Measurements from ENCODE around the gene PABPC3.

PABPC3 gene

DNA sequence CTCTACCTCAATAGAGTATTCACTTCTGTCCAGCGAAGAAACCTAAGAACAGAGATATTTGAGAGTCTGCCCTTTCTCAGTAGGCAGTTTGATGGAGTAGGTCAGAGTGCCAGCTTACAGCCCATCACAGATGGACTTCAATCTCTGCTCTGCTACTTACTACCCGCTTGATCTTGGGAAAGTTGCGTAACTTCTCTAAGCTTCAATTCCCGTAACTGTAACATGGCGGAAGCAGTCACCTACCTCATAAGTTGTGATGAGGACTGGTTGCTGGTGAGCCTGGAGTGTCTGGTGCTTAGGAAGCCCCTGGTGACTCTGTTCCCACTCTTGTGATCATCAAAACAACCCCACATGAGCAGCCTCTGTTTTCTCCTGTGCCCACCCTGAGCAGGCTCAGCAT is 45.1 kb downstream of the PABPC3 start:
- Histone ChIP-seq H3K4me3 (ENCODE audit: low read depth, low read length) (no peak overlapping the region), H3K27me3 (replicated peaks) (no peaks in the 10 kb centered on the region), H3K27ac (no peak overlapping the region), H3K36me3 (replicated peaks) (no peaks in the 10 kb centered on the region)
- DNase-seq: no peak
- in situ Hi-C loops (cut with HindIII; ENCODE audit: low pct_ligation_motif_present, low sequenced_read_pairs): no loop called here
- TF ChIP-seq, protein P1, sequence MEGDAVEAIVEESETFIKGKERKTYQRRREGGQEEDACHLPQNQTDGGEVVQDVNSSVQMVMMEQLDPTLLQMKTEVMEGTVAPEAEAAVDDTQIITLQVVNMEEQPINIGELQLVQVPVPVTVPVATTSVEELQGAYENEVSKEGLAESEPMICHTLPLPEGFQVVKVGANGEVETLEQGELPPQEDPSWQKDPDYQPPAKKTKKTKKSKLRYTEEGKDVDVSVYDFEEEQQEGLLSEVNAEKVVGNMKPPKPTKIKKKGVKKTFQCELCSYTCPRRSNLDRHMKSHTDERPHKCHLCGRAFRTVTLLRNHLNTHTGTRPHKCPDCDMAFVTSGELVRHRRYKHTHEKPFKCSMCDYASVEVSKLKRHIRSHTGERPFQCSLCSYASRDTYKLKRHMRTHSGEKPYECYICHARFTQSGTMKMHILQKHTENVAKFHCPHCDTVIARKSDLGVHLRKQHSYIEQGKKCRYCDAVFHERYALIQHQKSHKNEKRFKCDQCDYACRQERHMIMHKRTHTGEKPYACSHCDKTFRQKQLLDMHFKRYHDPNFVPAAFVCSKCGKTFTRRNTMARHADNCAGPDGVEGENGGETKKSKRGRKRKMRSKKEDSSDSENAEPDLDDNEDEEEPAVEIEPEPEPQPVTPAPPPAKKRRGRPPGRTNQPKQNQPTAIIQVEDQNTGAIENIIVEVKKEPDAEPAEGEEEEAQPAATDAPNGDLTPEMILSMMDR (IDR thresholded peaks at IDR 0.05; ENCODE audit: low read depth, low read length, missing control alignments): no peak

DNA sequence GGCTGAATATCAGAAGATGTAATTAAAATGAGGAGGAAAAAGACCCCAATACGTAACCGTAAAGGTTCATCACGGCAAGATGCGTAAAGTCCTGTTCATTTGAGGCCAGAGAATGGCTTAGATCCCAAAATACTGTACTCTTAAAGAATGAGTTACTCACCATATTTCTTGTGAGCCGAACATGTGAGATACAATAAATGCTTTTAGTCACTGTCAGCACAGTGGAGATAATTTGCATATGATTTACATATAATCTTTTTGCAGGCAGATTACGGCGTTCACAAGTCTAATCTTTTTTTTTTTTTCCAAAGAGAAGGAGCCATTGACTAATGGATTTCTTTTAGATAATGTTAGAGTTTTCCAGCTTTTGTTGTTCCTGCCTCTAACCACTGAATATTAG is 47.8 kb downstream of the PABPC3 start:
- TF ChIP-seq, protein P1 (IDR thresholded peaks at IDR 0.05; ENCODE audit: low read depth, low read length, missing control alignments): no peak
- Histone ChIP-seq H3K27ac (no peak overlapping the region), H3K36me3 (replicated peaks) (no peaks in the 10 kb centered on the region), H3K4me3 (ENCODE audit: low read depth, low read length) (no peak overlapping the region), H3K27me3 (replicated peaks) (no peaks in the 10 kb centered on the region)
- in situ Hi-C loops (cut with HindIII; ENCODE audit: low pct_ligation_motif_present, low sequenced_read_pairs): no loop called here
- no peak for DNase-seq

DNA sequence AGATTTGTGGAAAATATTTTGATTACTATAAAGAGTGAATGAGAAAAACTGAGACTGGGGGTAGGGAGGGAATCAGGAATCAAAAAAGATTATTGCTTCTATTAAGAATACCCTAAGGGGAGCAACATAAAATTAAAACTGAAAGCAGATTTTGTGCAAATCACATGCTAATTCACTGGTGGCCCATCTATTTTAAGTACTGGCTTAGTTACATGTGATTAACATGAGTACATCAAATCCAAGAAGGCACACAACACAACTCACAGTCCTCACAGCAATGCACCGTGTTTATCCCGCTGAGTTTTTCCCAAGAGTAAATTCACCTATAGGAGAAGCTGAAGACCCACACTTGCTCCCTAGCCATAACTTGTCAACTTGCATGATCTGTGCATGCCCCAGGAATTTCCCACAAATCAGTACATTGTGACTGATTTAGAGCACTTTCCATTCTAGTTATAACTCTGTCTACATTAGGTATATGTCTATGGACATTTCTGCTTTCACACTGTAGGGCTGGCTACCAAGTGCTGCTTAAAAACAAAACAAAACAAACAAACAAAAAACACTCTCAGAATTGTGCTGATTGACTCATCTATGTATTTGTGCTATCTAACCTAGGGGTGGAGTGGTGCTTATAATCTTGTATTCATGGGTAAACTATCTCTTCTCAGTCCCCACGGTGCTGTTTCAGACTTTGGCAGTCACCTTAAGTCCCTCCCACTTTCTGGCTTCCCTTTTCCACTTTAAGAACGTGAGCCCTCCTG is 51.9 kb downstream of the PABPC3 start:
- Histone ChIP-seq H3K27me3 (replicated peaks) (no peaks in the 10 kb centered on the region), H3K4me3 (ENCODE audit: low read depth, low read length) (no peak overlapping the region), H3K27ac (no peak overlapping the region), H3K36me3 (replicated peaks) (no peaks in the 10 kb centered on the region)
- TF ChIP-seq, protein P1 (IDR thresholded peaks at IDR 0.05; ENCODE audit: low read depth, low read length, missing control alignments): no peak
- in situ Hi-C loops (cut with HindIII; ENCODE audit: low pct_ligation_motif_present, low sequenced_read_pairs): no loop called here
- DNase-seq: no peak

DNA sequence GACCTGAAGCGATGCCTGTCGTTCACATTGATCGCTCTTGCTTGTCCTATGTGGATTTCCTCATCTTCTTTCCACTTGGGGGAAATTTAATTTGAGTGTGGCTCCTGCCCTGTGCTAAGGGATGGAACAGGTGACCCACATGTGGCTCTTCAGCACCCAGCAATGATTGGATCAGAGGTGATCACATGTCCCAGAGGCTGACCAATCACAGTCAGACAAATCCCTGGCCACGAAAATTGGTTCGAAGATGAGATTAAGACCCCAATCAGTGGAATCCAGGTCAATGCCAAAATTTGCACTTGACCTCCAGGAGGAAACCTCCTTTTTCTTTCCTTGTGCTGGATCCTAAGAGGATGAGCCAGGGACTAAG is 52.5 kb downstream of the PABPC3 start:
- in situ Hi-C loops (cut with HindIII; ENCODE audit: low pct_ligation_motif_present, low sequenced_read_pairs): no loop called here
- H3K27me3 ChIP-seq (replicated peaks): no peaks in the 10 kb centered on the region
- no peaks in the 10 kb centered on the region for H3K36me3 ChIP-seq (replicated peaks)

More for the DNA sequence above, 52.5 kb downstream of the PABPC3 start:
- TF ChIP-seq, protein P1 (IDR thresholded peaks at IDR 0.05; ENCODE audit: low read depth, low read length, missing control alignments): no peak
- H3K27ac ChIP-seq: no peak overlapping the region
- no peak for DNase-seq
- no peak overlapping the region for H3K4me3 ChIP-seq (ENCODE audit: low read depth, low read length)

Data from brain microvascular endothelial cell (primary cell).